H9 (cell line): ENCODE results near the gene TUSC7. TPM values are rescaled to one million over a fixed set of nuclear protein-coding genes. Genes with fewer than 3 reads are reported as not detected.

Source experiments
- DNase-seq: peaks from one replicate; pipeline ENCODE4 v3.0.0-alpha.2; 2017
- H2AFZ ChIP-seq: one replicate; pipeline ENCODE4 v1.6.1; 2013; ENCODE audit warnings: mild to moderate bottlenecking, low read length, control low read depth, moderate library complexity
- H2AK5ac ChIP-seq: 2 replicates; pipeline ENCODE4 v1.6.1; 2013; ENCODE audit warnings: low read length, control low read depth, mixed read lengths; ENCODE audit not compliant: insufficient read length
- H2BK120ac ChIP-seq: one replicate; pipeline ENCODE4 v1.6.1; 2013; ENCODE audit warnings: low read depth, mild to moderate bottlenecking, low read length, control low read depth, inconsistent platforms; ENCODE audit not compliant: poor library complexity, severe bottlenecking
- H2BK12ac ChIP-seq: 2 replicates; pipeline ENCODE4 v1.6.1; 2013; ENCODE audit warnings: low read length, control low read depth, mixed read lengths, low read depth; ENCODE audit not compliant: insufficient read length
- H2BK15ac ChIP-seq: 2 replicates; pipeline ENCODE4 v1.6.1; 2013; ENCODE audit warnings: low read depth, low read length, control low read depth
- H2BK20ac ChIP-seq: one replicate; pipeline ENCODE4 v1.6.1; 2013; ENCODE audit warnings: low read depth, mild to moderate bottlenecking, low read length, control low read depth, inconsistent platforms; ENCODE audit not compliant: poor library complexity, severe bottlenecking
- H2BK5ac ChIP-seq: 2 replicates; pipeline ENCODE4 v1.6.1; 2013; ENCODE audit warnings: low read length, control low read depth, mixed read lengths; ENCODE audit not compliant: insufficient read length
- H3K14ac ChIP-seq: 2 replicates; pipeline ENCODE4 v1.6.1; 2013; ENCODE audit warnings: low read length, control low read depth; ENCODE audit not compliant: insufficient read depth
- H3K18ac ChIP-seq: 2 replicates; pipeline ENCODE4 v1.6.1; 2013; ENCODE audit warnings: low read depth, mild to moderate bottlenecking, mixed read lengths, low read length, control low read depth; ENCODE audit not compliant: insufficient read length
- H3K23ac ChIP-seq: 2 replicates; pipeline ENCODE4 v1.6.1; 2013; ENCODE audit warnings: low read length, control low read depth, mixed read lengths, low read depth; ENCODE audit not compliant: insufficient read length
- H3K23me2 ChIP-seq: 2 replicates; pipeline ENCODE4 v1.6.1; 2013; ENCODE audit warnings: low read depth, mild to moderate bottlenecking, mixed read lengths, low read length, control low read depth; ENCODE audit not compliant: insufficient read length, poor library complexity, severe bottlenecking
- H3K27ac ChIP-seq: 2 replicates; pipeline ENCODE4 v1.5.1; 2013; ENCODE audit warnings: low read length, control low read depth, mixed read lengths, low read depth; ENCODE audit not compliant: insufficient read length
- H3K27me3 ChIP-seq: 2 replicates; pipeline ENCODE4 v1.6.1; 2013; ENCODE audit warnings: low read length, control low read depth, inconsistent platforms; ENCODE audit not compliant: insufficient read depth
- H3K4ac ChIP-seq: 2 replicates; pipeline ENCODE4 v1.6.1; 2013; ENCODE audit warnings: low read depth, mild to moderate bottlenecking, control low read depth, inconsistent platforms, low read length, moderate library complexity
- H3K4me1 ChIP-seq: 2 replicates; pipeline ENCODE4 v1.6.1; 2013; ENCODE audit warnings: low read length, control low read depth, inconsistent platforms; ENCODE audit not compliant: insufficient read depth
- H3K4me2 ChIP-seq: 2 replicates; pipeline ENCODE4 v1.6.1; 2013; ENCODE audit warnings: low read length, control low read depth, mixed read lengths; ENCODE audit not compliant: insufficient read length, insufficient read depth
- H3K56ac ChIP-seq: 2 replicates; pipeline ENCODE4 v1.6.1; 2013; ENCODE audit warnings: low read depth, mild to moderate bottlenecking, mixed read lengths, low read length, control low read depth; ENCODE audit not compliant: insufficient read length
- H3K79me1 ChIP-seq: 2 replicates; pipeline ENCODE4 v1.6.1; 2013; ENCODE audit warnings: low read depth, mild to moderate bottlenecking, moderate library complexity, low read length, control low read depth, inconsistent platforms; ENCODE audit not compliant: insufficient read depth, poor library complexity, severe bottlenecking
- H3K79me2 ChIP-seq: 2 replicates; pipeline ENCODE4 v1.6.1; 2013; ENCODE audit warnings: low read length, control low read depth, inconsistent platforms; ENCODE audit not compliant: insufficient read depth
- H3K9ac ChIP-seq: 2 replicates; pipeline ENCODE4 v1.6.1; 2013; ENCODE audit warnings: low read length, control low read depth, mixed read lengths; ENCODE audit not compliant: insufficient read length; ENCODE audit errors: extremely low read depth
- H3K9me3 ChIP-seq: one replicate; pipeline ENCODE4 v1.6.1; 2013; ENCODE audit warnings: low read depth, low read length, inconsistent platforms; ENCODE audit not compliant: control insufficient read depth
- H3T11ph ChIP-seq: one replicate; pipeline ENCODE4 v1.6.1; 2013; ENCODE audit warnings: mild to moderate bottlenecking, low read length, control low read depth, inconsistent platforms
- H4K20me1 ChIP-seq: one replicate; pipeline ENCODE4 v1.6.1; 2013; ENCODE audit not compliant: control insufficient read depth, insufficient read length, insufficient read depth
- H4K5ac ChIP-seq: 2 replicates; pipeline ENCODE4 v1.6.1; 2013; ENCODE audit warnings: low read depth, mild to moderate bottlenecking, mixed read lengths, low read length, control low read depth; ENCODE audit not compliant: insufficient read length
- H4K8ac ChIP-seq: replicated peaks from 2 replicates; pipeline ENCODE4 v1.6.1; 2013; ENCODE audit warnings: low read length, control low read depth, mixed read lengths, low read depth; ENCODE audit not compliant: insufficient read length
- H4K91ac ChIP-seq: 2 replicates; pipeline ENCODE4 v1.6.1; 2013; ENCODE audit warnings: low read depth, mild to moderate bottlenecking, moderate library complexity, mixed read lengths, low read length, control low read depth; ENCODE audit not compliant: insufficient read length
- H3K27ac Mint-ChIP-seq, 3 experiments: 2 replicates in 2 of 3; 3 replicates in 1 of 3; pipeline ENCODE4 v1.8.0; 2020 to 2021; ENCODE audit warnings: mixed read lengths in 3 of 3, mild to moderate bottlenecking in 1 of 3, moderate library complexity in 1 of 3
- H3K27me3 Mint-ChIP-seq: 2 replicates; pipeline ENCODE4 v1.8.0; 2021; ENCODE audit warnings: low read depth, mild to moderate bottlenecking, moderate library complexity, mixed read lengths
- H3K36me3 Mint-ChIP-seq, 3 experiments: 2 replicates in 2 of 3; 3 replicates in 1 of 3; pipeline ENCODE4 v1.8.0; 2020 to 2021; ENCODE audit warnings: low read depth in 3 of 3, mixed read lengths in 3 of 3; ENCODE audit not compliant: insufficient read depth in 1 of 3
- H3K4me1 Mint-ChIP-seq, 2 experiments: 2 replicates each; pipeline ENCODE4 v1.8.0; 2020; ENCODE audit warnings: mixed read lengths in 2 of 2
- H3K4me3 Mint-ChIP-seq, 2 experiments: 2 replicates in 1 of 2; 3 replicates in 1 of 2; pipeline ENCODE4 v1.8.0; 2020 to 2021; ENCODE audit warnings: mild to moderate bottlenecking in 2 of 2, mixed read lengths in 2 of 2, moderate library complexity in 1 of 2
- H3K9me3 Mint-ChIP-seq, 2 experiments: 2 replicates in 1 of 2; 3 replicates in 1 of 2; pipeline ENCODE4 v1.8.0; 2020; ENCODE audit warnings: mild to moderate bottlenecking in 2 of 2, mixed read lengths in 2 of 2, moderate library complexity in 1 of 2
- WGBS: extraction: QIAGEN DNeasy Blood & Tissue Kit; methylation state at CpG from one replicate; pipeline ENCODE4 v1.1.7; 2013; ENCODE audit warnings: missing lambda C conversion rate, low lambda C conversion rate, mixed read lengths; ENCODE audit not compliant: insufficient read length; ENCODE audit errors: extremely low coverage; 5-methylcytosine and 5-hydroxymethylcytosine counted together
- total RNA-seq: library from RNA; stranded (reverse); gene quantifications from 2 replicates; pipeline ENCODE4 v1.2.1, GENCODE V29; 2021
- TF ChIP-seq, protein P1 (sequence below): fragments of 200-600 bp; sonication (generic); conservative IDR thresholded peaks from 3 replicates; pipeline ENCODE4 v1.8.0; 2021; ENCODE audit warnings: antibody characterized with exemption, mild to moderate bottlenecking

TUSC7 gene
- total RNA-seq, 1 experiment from 2014 or later, result not detected

DNA sequence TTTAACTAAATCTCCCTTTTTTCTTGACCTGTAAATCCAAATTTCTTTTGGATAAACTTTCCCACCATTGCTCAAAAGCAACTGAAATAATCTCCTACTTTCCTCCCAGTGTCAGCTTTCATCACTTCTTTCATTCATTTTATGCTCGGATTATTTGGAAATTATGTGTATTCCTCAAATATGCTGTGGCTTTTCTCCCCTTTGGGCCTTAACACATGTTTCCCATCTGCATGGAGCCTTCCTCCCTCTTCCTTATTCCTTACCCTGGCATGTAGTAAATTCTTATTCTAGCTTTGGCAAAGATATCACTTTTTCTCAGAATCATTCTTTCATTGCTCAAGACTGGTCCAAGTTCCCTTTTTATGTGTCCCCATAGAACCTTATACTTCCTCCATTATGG is 41.8 kb upstream of the TUSC7 start:
- no peak overlapping the region for H3K9ac ChIP-seq
- H2BK15ac ChIP-seq, result no peak overlapping the region
- no peak overlapping the region for H3K27ac ChIP-seq
- no peaks in the 10 kb centered on the region for H3K9me3 ChIP-seq
- H2BK120ac ChIP-seq, result no peak overlapping the region
- Mint-ChIP-seq H3K4me3 (no peak overlapping the region), H3K4me1 (peaks cover 14 to 17% of the 10 kb centered on the region in 2 experiments), H3K9me3 (no peaks in the 10 kb centered on the region), H3K27me3 (no peaks in the 10 kb centered on the region), H3K27ac (no peak overlapping the region), H3K36me3 (no peaks in the 10 kb centered on the region)
- no peak overlapping the region for H2AK5ac ChIP-seq
- no peak overlapping the region for H3K18ac ChIP-seq
- H3K27me3 ChIP-seq, result no peaks in the 10 kb centered on the region
- TF ChIP-seq, protein P1, sequence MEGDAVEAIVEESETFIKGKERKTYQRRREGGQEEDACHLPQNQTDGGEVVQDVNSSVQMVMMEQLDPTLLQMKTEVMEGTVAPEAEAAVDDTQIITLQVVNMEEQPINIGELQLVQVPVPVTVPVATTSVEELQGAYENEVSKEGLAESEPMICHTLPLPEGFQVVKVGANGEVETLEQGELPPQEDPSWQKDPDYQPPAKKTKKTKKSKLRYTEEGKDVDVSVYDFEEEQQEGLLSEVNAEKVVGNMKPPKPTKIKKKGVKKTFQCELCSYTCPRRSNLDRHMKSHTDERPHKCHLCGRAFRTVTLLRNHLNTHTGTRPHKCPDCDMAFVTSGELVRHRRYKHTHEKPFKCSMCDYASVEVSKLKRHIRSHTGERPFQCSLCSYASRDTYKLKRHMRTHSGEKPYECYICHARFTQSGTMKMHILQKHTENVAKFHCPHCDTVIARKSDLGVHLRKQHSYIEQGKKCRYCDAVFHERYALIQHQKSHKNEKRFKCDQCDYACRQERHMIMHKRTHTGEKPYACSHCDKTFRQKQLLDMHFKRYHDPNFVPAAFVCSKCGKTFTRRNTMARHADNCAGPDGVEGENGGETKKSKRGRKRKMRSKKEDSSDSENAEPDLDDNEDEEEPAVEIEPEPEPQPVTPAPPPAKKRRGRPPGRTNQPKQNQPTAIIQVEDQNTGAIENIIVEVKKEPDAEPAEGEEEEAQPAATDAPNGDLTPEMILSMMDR, result no peak
- no peak overlapping the region for H4K8ac ChIP-seq
- H4K91ac ChIP-seq, result no peak overlapping the region
- H3K23ac ChIP-seq, result no peak overlapping the region
- H3K23me2 ChIP-seq, result no peaks in the 10 kb centered on the region
- no peaks in the 10 kb centered on the region for H3K79me2 ChIP-seq
- H2BK12ac ChIP-seq, result no peak overlapping the region
- H2BK20ac ChIP-seq, result no peak overlapping the region
- H3K4me2 ChIP-seq, result no peak overlapping the region
- no peak for DNase-seq
- H3K56ac ChIP-seq, result no peak overlapping the region
- no peak overlapping the region for H4K5ac ChIP-seq
- H4K20me1 ChIP-seq, result no peaks in the 10 kb centered on the region
- no peak overlapping the region for H3K4ac ChIP-seq
- H3T11ph ChIP-seq, result no peak overlapping the region
- H2BK5ac ChIP-seq, result no peak overlapping the region
- no CpG with 5 or more reads among the region's 1 CpG for WGBS
- H3K4me1 ChIP-seq, result no peaks in the 10 kb centered on the region
- H2AFZ ChIP-seq, result no peak overlapping the region
- no peaks in the 10 kb centered on the region for H3K79me1 ChIP-seq
- no peak overlapping the region for H3K14ac ChIP-seq
